Stimulated activated CD8-positive, alpha-beta memory T cell treated with anti-CD3 and anti-CD28 coated beads, Interleukin-12 subunit alpha, Interleukin-12 subunit beta, amount 100 ng/mL, for 1 hour (primary cell): ENCODE data around the gene TACR2.

ENCODE experiments used
- DNase-seq: peaks from one replicate; pipeline ENCODE4 v3.0.0-alpha.2; 2020; ENCODE audit warnings: low read depth

The TACR2 gene

DNA sequence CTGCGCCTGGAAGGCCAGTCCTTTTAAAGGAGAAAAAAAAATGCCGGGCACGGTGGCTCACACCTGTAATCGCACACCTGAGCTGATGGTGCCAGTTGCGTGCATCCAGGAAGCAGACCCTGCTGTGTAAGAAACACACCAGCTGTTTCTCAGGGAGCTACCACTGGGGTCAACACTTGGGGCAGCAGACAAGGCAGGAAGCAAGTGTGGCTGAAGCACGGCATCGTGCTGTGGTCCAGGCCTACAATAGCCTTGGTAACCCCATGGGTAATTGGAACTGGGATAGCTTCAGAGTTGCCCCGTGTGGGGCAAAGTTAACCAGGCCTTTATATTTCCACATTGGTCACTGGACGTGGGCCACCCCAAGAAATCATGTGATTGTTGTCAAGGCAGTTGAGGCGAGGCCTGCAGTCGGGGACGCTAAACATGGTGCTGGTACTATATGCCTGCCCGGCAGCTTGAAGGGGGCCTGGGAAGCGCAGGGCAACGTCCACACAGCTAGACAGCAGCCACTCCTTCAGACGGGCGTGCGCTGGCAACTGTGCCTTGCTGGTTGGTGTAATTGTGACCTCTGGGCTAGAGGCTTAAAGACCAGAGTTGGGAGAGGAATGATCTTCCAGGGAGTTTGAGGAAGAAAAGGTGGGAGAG lies 2.5 kb upstream of the TACR2 start:
- DNase-seq: no peak

DNA sequence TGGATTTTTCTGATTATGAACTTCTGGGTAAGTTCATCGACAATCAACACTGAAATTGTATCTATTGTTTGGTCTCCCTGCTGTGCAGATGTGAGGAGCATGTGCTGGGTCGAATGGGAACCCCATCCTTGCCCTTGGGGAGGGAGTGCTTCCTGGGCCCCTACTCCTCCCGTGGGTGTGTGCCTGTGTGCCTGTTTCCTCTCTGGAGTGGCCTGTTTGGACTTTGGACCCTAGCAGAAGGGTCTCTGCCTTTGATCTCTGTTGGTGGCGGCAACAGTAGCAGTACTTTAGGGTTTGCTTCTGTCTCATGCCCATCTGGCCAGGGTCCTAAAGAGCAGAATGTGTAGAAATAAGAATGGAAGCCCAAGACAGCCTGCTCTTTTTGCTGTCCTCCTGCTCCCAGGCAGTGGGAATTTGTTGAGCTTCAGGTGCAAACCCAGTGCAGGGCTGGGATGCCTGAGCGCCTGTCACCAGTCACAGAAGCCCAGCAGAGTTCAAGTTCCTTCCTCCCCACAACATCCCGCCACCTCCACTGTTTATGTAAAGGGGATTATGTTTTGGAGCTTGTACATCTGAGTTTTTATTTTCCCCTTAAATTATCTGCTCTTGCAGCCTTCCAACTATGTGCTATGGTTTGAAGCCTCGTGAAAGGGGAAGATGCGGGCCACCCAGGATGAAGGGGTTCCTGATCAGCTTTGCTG lies 1.5 kb upstream of the TACR2 start:
- DNase-seq: no peak

DNA sequence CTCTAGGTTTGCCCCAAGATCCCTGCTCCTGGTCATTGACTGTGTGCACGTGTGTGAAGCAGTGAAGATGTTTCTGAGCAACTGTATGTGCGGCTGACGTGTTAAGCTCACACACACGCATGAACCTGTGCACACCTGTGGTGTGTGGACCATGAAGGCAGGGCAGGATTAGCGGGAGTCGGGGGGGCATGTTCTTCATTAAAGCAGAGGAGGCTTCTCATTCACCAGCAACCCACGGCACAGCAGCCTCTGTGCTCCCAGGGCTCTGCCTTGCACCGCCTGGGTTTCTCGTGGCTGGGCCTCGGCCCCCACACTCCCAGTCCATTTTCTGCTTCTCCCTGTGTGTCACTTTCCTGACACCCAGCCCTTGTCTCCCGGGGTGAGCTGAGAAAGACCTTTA lies 824 bp upstream of the TACR2 start:
- no peak for DNase-seq

GRCh38 chr10:69415951-69416350 lies 767 bp downstream of the TACR2 start:
- no peak for DNase-seq

- no peak for DNase-seq
Measured at GRCh38 chr10:69415049-69415448, 1.7 kb downstream of the TACR2 start.

GRCh38 chr10:69414036-69415018 lies 2.4 kb downstream of the TACR2 start:
- DNase-seq: no peak

DNA sequence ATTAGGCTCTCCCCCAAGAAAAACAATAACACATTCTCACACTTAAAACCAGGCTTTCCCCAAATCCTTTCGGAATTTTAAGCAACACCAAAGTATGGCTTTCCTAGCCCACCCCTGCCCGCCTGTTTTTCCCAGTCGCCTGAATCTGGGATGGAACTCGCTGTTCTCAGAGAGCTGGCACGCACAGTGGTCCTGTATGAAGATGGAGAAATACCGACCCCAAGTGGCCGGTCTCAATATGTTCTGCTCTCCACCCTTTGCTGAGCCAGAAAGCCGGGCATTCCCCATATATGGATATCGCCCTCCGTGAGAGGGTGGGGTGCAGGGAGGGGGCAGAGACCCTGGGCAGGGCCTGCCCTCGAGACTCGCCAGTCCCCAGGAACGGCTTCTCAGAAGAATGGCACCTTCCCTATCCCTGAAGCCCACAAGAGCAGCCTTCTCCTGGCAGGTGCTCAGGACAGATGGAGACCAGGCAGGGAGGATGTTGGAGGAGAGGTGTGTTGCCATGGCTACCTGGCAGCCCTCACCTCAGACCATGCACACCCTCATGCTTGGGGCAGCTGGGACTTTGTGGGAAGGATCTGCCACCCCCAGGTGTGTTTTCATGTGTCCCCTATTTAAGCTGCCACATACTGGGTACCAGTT lies 3.4 kb downstream of the TACR2 start:
- no peak for DNase-seq

- DNase-seq: no peak
Measured at GRCh38 chr10:69412232-69412790, 4.4 kb downstream of the TACR2 start.

DNA sequence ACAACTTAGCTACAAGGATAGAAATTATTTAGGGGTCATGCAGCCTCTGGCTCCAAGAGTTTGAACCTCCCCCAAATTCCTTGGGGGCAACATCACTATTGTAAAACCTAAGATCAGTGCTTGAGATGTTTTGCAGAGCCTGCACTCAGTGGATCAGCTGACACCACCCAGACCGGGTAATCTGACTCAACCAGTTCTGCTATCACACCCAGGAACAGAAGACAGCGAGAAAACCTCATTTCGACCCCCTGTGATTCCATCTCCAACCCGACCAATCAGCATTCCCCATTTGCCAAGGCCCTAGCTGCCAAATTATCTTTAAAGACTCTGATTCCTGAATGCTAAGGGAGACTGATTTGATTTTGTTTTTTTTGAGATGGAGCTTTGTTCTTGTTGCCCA lies 5.2 kb downstream of the TACR2 start:
- no peak for DNase-seq

GRCh38 chr10:69410487-69410886 lies 6.2 kb downstream of the TACR2 start:
- no peak for DNase-seq

DNA sequence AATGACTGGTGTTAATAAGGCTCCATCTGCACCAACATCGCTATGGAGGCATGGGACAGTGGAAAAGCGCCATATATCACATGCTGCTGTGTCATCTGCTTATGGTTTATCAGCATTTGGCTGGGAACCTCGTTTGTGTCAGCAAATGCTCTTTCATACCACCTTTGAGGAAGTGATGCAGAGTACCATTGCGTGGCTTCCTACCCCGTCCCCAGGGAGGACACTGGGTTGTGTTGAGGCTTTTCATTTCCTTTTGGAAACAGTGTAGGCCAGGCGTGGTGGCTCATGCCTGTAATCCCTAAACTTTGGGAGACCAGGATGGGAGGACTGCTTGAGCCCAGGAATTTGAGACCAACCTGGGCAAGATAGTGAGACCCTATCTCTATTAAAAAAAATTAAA lies 6.8 kb downstream of the TACR2 start:
- no peak for DNase-seq

DNA sequence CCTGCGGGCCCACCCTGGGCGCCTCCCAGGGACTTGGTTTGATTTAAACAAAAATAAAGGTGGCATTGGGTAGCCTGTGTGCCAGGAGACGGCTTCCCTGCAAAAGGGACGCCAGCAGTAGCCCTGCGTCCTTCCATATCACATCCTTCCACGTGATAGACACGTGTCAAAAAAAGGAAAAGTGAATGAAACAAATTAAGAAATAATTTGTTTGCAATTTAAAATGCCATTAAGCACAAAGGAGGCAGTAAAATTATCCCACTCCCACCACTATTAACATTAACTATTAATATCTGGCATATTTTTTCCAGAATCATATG lies 7.6 kb downstream of the TACR2 start:
- DNase-seq: no peak

DNA sequence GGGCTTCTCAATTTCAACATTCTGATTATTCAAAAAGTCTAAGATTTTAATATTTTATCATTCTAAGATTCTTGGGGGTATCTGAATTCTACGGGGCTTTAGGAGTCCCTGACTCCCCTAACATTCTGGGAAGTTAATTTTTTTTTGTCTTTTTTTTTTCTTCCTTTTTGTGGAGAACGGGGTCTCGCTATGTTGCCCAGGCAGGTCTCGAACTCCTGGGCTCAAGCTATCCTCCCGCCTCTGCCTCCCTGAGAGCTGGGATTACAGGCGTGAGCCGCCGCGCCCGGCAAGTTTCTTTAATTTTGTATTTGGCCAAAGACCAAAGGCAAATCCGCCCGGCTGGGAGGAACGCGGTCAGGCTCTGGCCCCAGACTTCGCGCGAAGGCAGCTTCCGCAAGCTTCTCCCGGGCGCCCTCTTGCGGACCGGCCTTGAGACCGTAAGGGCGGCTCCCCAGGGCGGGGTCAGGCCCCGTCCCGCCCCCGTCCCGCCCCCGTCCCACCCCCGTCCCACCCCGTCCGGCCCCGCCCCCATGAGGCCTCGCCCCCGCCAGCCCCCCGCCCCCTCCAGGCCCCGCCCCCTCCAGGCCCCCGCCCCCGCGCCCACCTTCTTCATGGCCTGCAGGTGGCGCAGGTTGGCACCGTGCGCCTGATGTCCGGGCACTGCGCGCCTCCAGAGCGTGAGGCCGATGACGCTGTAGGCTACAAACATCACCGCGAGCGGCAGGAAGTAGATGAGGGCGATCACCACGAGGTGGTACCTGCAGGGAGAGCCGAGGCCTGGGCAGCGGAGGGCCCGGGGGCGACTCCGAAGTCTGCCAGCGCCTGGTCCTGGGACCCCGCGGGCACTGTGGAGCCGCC lies 8.2 kb downstream of the TACR2 start:
- DNase-seq: peak; percentile 80

- DNase-seq: no peak
Measured at GRCh38 chr10:69407621-69408301, 9.0 kb downstream of the TACR2 start.

DNA sequence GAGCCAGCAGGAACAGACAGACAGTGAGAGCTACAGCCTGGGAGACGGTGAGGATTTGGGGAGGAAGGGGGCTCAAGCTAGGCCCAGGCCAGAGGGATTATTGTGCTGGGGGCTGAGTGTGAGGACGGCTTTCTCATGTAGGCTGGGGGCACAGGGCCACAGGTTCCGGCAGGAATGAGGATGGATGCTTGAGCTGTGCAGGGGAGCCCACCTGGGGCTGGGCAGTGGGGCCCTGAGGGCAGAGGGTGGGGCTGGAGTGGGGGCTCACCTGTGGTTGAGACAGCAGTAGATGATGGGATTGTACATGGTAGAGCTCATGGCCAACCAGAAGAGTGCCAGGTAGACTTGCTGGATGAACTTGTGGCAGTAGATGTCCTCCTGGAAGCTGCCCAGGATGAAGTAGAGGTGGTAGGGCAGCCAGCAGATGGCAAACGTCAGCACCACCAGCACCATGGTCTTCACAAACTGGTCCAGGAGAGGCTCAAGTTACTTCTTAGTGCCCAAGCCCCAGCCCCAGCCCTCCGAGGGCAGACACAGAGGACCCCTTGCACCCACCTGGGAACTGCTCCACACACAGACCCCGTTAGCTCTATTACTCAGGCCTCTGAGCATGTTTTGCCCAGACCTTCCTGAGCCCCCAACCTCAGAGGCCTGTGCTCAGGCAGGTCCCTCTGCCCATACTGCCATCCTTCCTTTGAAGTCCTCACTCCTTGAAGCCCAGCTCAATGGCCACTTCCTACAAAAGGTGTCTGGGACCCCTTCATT lies 9.7 kb downstream of the TACR2 start:
- no peak for DNase-seq

GRCh38 chr10:69406302-69406811 lies 10.4 kb downstream of the TACR2 start:
- no peak for DNase-seq

- no peak for DNase-seq
Measured at GRCh38 chr10:69405221-69405620, 11.5 kb downstream of the TACR2 start.

GRCh38 chr10:69404786-69405185 lies 11.9 kb downstream of the TACR2 start:
- DNase-seq: no peak

DNA sequence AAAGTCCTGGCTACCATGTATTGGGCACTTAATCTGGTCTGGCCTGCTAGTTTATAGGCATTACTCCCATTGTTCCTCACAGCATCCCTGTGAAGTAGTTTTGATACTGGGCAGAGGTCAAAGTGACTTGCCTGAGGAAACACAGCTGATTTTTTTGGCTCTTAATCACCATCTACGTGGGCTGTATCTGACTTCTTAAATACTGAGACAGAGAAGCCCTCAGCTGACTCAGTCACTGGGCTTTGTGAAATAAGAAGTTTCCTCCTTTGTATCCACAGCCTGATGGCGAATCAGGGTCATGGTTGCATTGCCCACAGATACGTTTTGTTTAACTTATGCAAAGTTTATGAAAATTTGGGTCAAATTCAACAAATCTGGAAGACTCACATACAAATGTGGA lies 13.2 kb downstream of the TACR2 start:
- no peak for DNase-seq

- no peak for DNase-seq
Measured at GRCh38 chr10:69403066-69403465, 13.7 kb downstream of the TACR2 start.
